PC-3 (cell line): ENCODE data around the gene TUSC2.

Experiments used
- EZH2phosphoT487 ChIP-seq: fragments of 300-600 bp; sonication (generic); IDR thresholded peaks from 2 replicates; pipeline ENCODE4 v1.6.1; 2018; ENCODE audit warnings: mild to moderate bottlenecking, antibody characterized with exemption, low read length, borderline replicate concordance
- TF ChIP-seq, protein P1 (sequence below): fragments of 300-600 bp; sonication (generic); conservative IDR thresholded peaks from 2 replicates; pipeline ENCODE4 v1.5.1; 2017; ENCODE audit warnings: antibody characterized with exemption, low read depth, mild to moderate bottlenecking, low read length

DNA sequence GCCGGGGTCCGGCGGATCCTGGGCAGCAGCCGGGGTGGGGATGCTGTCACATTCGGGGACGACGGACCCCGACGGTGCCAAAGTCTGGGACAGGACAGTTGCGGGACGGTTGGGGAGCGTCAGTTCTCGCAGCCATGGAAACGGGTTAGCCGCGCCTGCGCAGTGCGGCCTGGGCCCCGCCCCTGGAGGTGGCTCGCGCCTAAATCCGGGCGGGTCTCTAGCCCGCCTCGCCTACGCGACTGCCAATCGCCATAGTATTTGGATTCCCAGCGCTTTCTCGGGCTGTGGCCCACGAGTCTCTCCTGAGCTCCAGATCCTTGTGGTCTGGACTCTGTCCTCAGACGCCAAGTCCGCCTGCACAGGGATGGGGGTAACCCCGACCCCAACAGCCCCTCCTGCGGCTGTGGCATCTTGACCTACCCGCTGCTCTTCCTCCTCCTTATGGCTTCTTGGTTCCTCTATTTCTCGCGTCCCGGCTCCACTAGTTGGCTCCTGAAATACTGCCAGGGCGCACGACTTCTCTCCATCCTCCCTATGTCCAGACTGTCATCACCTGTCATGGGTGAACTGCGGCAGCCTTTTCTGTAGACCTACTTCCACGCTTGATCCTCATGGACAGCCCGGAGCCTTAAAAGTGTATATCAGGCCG is 17.7 kb upstream of the TUSC2 start, which contains the start of gene ZMYND10:
- no peak for TF ChIP-seq EZH2phosphoT487
- TF ChIP-seq, protein P1, sequence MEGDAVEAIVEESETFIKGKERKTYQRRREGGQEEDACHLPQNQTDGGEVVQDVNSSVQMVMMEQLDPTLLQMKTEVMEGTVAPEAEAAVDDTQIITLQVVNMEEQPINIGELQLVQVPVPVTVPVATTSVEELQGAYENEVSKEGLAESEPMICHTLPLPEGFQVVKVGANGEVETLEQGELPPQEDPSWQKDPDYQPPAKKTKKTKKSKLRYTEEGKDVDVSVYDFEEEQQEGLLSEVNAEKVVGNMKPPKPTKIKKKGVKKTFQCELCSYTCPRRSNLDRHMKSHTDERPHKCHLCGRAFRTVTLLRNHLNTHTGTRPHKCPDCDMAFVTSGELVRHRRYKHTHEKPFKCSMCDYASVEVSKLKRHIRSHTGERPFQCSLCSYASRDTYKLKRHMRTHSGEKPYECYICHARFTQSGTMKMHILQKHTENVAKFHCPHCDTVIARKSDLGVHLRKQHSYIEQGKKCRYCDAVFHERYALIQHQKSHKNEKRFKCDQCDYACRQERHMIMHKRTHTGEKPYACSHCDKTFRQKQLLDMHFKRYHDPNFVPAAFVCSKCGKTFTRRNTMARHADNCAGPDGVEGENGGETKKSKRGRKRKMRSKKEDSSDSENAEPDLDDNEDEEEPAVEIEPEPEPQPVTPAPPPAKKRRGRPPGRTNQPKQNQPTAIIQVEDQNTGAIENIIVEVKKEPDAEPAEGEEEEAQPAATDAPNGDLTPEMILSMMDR, result no peak
